ENCODE data around the gene SOX8. TPM values are rescaled to one million over a fixed set of nuclear protein-coding genes. Genes with fewer than 3 reads are reported as not detected.

Gene SOX8
- total RNA-seq, 1 experiment from 2014 or later = not detected

- no peak for TF ChIP-seq CTCF (IDR thresholded peaks at IDR 0.05; ENCODE audit: unreplicated experiment)
- Mint-ChIP-seq H3K9me3 (ENCODE audit: unreplicated experiment) (no peaks in the 10 kb centered on the region), H3K36me3 (ENCODE audit: insufficient read depth, unreplicated experiment) (peaks cover 6% of the 10 kb centered on the region), H3K27ac (ENCODE audit: low read depth, unreplicated experiment) (no peak overlapping the region), H3K27me3 (ENCODE audit: insufficient read depth, unreplicated experiment) (peaks cover 60% of the 10 kb centered on the region), H3K4me1 (ENCODE audit: insufficient read depth, unreplicated experiment) (no peaks in the 10 kb centered on the region), H3K4me3 (ENCODE audit: unreplicated experiment) (no peak overlapping the region)
- POLR2A ChIA-PET = interaction anchor here (0.6 kb wide), 1 partner anchor 10 kb away, joined by 3 read pairs; no protein-coding TSS in a partner anchor
- BruUV-seq (replicated peaks) = no TSS peak
- DNase-seq (ENCODE audit: unreplicated experiment) = no peak
- intact Hi-C loops (cut with micrococcal nuclease) = no loop called here
- CTCF ChIA-PET = no interaction called here
These were observed 25.8 kb downstream of the SOX8 start for GRCh38 chr16:1007284-1007850.

- no peak for DNase-seq (ENCODE audit: unreplicated experiment)
- intact Hi-C loops (cut with micrococcal nuclease) = no loop called here
- no peak for TF ChIP-seq CTCF (IDR thresholded peaks at IDR 0.05; ENCODE audit: unreplicated experiment)
- ChIA-PET POLR2A (no interaction called here), CTCF (no interaction called here)
- Mint-ChIP-seq H3K4me1 (ENCODE audit: insufficient read depth, unreplicated experiment) (no peaks in the 10 kb centered on the region), H3K4me3 (ENCODE audit: unreplicated experiment) (no peak overlapping the region), H3K36me3 (ENCODE audit: insufficient read depth, unreplicated experiment) (peaks cover 6% of the 10 kb centered on the region), H3K27ac (ENCODE audit: low read depth, unreplicated experiment) (no peak overlapping the region), H3K9me3 (ENCODE audit: unreplicated experiment) (no peaks in the 10 kb centered on the region), H3K27me3 (ENCODE audit: insufficient read depth, unreplicated experiment) (peaks cover 60% of the 10 kb centered on the region)
- no TSS peak for BruUV-seq (replicated peaks)
These were observed 26.5 kb downstream of the SOX8 start for GRCh38 chr16:1008085-1008484.

- intact Hi-C loops (cut with micrococcal nuclease) = no loop called here
- POLR2A ChIA-PET = no interaction called here
- Mint-ChIP-seq H3K27me3 (ENCODE audit: insufficient read depth, unreplicated experiment) (peaks cover 60% of the 10 kb centered on the region), H3K4me3 (ENCODE audit: unreplicated experiment) (no peak overlapping the region), H3K4me1 (ENCODE audit: insufficient read depth, unreplicated experiment) (no peaks in the 10 kb centered on the region), H3K36me3 (ENCODE audit: insufficient read depth, unreplicated experiment) (peaks cover 6% of the 10 kb centered on the region), H3K27ac (ENCODE audit: low read depth, unreplicated experiment) (no peak overlapping the region), H3K9me3 (ENCODE audit: unreplicated experiment) (no peaks in the 10 kb centered on the region)
- CTCF ChIA-PET = no interaction called here
- TF ChIP-seq CTCF (IDR thresholded peaks at IDR 0.05; ENCODE audit: unreplicated experiment) = no peak
- BruUV-seq (replicated peaks) = no TSS peak
- DNase-seq (ENCODE audit: unreplicated experiment) = no peak
These were observed 28.0 kb downstream of the SOX8 start for GRCh38 chr16:1009358-1010150.

- intact Hi-C loops (cut with micrococcal nuclease) = no loop called here
- H3K4me1 Mint-ChIP-seq (ENCODE audit: insufficient read depth, unreplicated experiment) = no peaks in the 10 kb centered on the region
- H3K27ac Mint-ChIP-seq (ENCODE audit: low read depth, unreplicated experiment) = no peak overlapping the region
- H3K27me3 Mint-ChIP-seq (ENCODE audit: insufficient read depth, unreplicated experiment) = peaks cover 56% of the 10 kb centered on the region
- H3K9me3 Mint-ChIP-seq (ENCODE audit: unreplicated experiment) = no peaks in the 10 kb centered on the region
- H3K4me3 Mint-ChIP-seq (ENCODE audit: unreplicated experiment) = no peak overlapping the region
- ChIA-PET CTCF (no interaction called here), POLR2A (no interaction called here)
- no peak for TF ChIP-seq CTCF (IDR thresholded peaks at IDR 0.05; ENCODE audit: unreplicated experiment)
- peaks cover 6% of the 10 kb centered on the region for H3K36me3 Mint-ChIP-seq (ENCODE audit: insufficient read depth, unreplicated experiment)
- DNase-seq (ENCODE audit: unreplicated experiment) = no peak
- no TSS peak for BruUV-seq (replicated peaks)
These were observed 28.7 kb downstream of the SOX8 start for GRCh38 chr16:1010251-1010650.

Data from MCF 10A (cell line).